CD4-positive, alpha-beta memory T cell (primary cell): Measurements from ENCODE around the gene RPAP3. TPM values are rescaled to one million over a fixed set of nuclear protein-coding genes. Genes with fewer than 3 reads are reported as not detected.

Experiments used
- CTCF ChIA-PET: fragments of 350-600 bp; sonication (Branson Sonifier 250); formaldehyde crosslinking; loops from one replicate; lab custom pipeline; 2021; ENCODE audit warnings: inconsistent platforms; ENCODE audit not compliant: partially characterized antibody; lab: Charles Lee
- POLR2A ChIA-PET: fragments of 350-600 bp; sonication (Branson Sonifier 250); formaldehyde crosslinking; loops from one replicate; lab custom pipeline; 2021; ENCODE audit not compliant: partially characterized antibody; lab: Charles Lee
- DNase-seq, 5 donors: peaks; one replicate each; pipeline versions ENCODE4 v3.0.0 to v3.0.0-alpha.2; 2020 to 2022; ENCODE audit warnings: mixed read lengths in 1 of 5
- H3K27ac ChIP-seq: one replicate; pipeline ENCODE4 v1.7.0; 2013; ENCODE audit warnings: low read depth, low read length
- H3K27me3 ChIP-seq: 2 replicates; pipeline ENCODE4 v1.7.0; 2013; ENCODE audit warnings: mild to moderate bottlenecking, low read length, moderate library complexity; ENCODE audit not compliant: insufficient read depth
- H3K36me3 ChIP-seq: 2 replicates; pipeline ENCODE4 v1.7.0; 2013; ENCODE audit warnings: mild to moderate bottlenecking, low read length, moderate library complexity; ENCODE audit not compliant: insufficient read depth
- H3K4me1 ChIP-seq: 2 replicates; pipeline ENCODE4 v1.7.0; 2013; ENCODE audit warnings: mild to moderate bottlenecking, low read length, moderate library complexity; ENCODE audit not compliant: insufficient read depth
- H3K4me3 ChIP-seq, 2 donors: one replicate each; pipeline ENCODE4 v1.7.0; 2013; ENCODE audit warnings: low read length in 2 of 2, mild to moderate bottlenecking in 1 of 2
- H3K9me3 ChIP-seq, 2 donors: one replicate each; pipeline ENCODE4 v1.7.0; 2013; ENCODE audit warnings: low read length in 2 of 2, control low read depth in 1 of 2; ENCODE audit not compliant: control insufficient read depth in 1 of 2
- H3K27ac Mint-ChIP-seq, 7 donors: one replicate each; pipeline ENCODE4 v1.8.0; 2020 to 2021; ENCODE audit warnings: mixed read lengths in 7 of 7, mild to moderate bottlenecking in 6 of 7, inconsistent platforms in 3 of 7, moderate library complexity in 3 of 7
- H3K27me3 Mint-ChIP-seq, 2 donors: one replicate each; pipeline ENCODE4 v1.8.0; 2020 to 2021; ENCODE audit warnings: mixed read lengths in 2 of 2
- H3K36me3 Mint-ChIP-seq, 2 donors: one replicate each; pipeline ENCODE4 v1.8.0; 2020 to 2021; ENCODE audit warnings: mixed read lengths in 2 of 2, inconsistent platforms in 1 of 2, mild to moderate bottlenecking in 1 of 2
- H3K4me1 Mint-ChIP-seq, 4 donors: one replicate each; pipeline ENCODE4 v1.8.0; 2020 to 2021; ENCODE audit warnings: mixed read lengths in 4 of 4, mild to moderate bottlenecking in 1 of 4
- H3K4me3 Mint-ChIP-seq, 8 donors: one replicate each; pipeline ENCODE4 v1.8.0; 2020 to 2021; ENCODE audit warnings: mixed read lengths in 8 of 8, mild to moderate bottlenecking in 7 of 8, moderate library complexity in 6 of 8, inconsistent platforms in 3 of 8
- H3K9me3 Mint-ChIP-seq, 8 donors: one replicate each; pipeline ENCODE4 v1.8.0; 2020 to 2021; ENCODE audit warnings: mixed read lengths in 8 of 8, mild to moderate bottlenecking in 5 of 8, inconsistent platforms in 3 of 8, moderate library complexity in 1 of 8
- intact Hi-C: fragments of 100-400 bp; cut with micrococcal nuclease; formaldehyde crosslinking; loops from one replicate; pipeline ENCODE4 v1.15.1; 2023
- polyA plus RNA-seq, 2 donors: library from polyadenylated mRNA; unstranded; fragments of 300-500 nt; fragmentation: Illumina TruSeq; gene quantifications; one replicate each; pipeline ENCODE4 v1.2.3, GENCODE V29; 2021
- total RNA-seq, 2 experiments: library from RNA; stranded (reverse); gene quantifications; one replicate each; pipeline ENCODE4 v1.2.3, GENCODE V29; 2021

RPAP3 gene
- total and polyA plus RNA-seq, 4 experiments from 2014 or later = 32.1 to 41.8 (median 37.1) TPM

GRCh38 chr12:47742253-47742825 lies 36.5 kb upstream of the RPAP3 start:
- DNase-seq = peak; percentile 58 to 67 (median 61)
- H3K36me3 Mint-ChIP-seq = no peaks in the 10 kb centered on the region
- H3K4me3 Mint-ChIP-seq = peak overlapping the region in 2 of 8 donors; percentile 24 to 59
- H3K27me3 ChIP-seq = no peaks in the 10 kb centered on the region
- H3K36me3 ChIP-seq = no peaks in the 10 kb centered on the region
- peaks cover 0 to 3% of the 10 kb centered on the region in 2 donors for H3K27me3 Mint-ChIP-seq
- H3K9me3 ChIP-seq = no peaks in the 10 kb centered on the region
- CTCF ChIA-PET = interaction anchor here (0.7 to 13.8 kb wide), 48 partner anchors 8 to 1327 kb away, joined by 3 to 671 read pairs (median 5); partner anchors contain the start of genes AMIGO2, ASB8, ENDOU and HDAC7
- peaks cover 19 to 55% (median 40%) of the 10 kb centered on the region in 4 donors for H3K4me1 Mint-ChIP-seq
- H3K9me3 Mint-ChIP-seq = no peaks in the 10 kb centered on the region
- intact Hi-C loops = loop anchor here (1.0 kb wide), 3 partner anchors 27 to 207 kb away; no protein-coding TSS in a partner anchor
- no peak overlapping the region for H3K4me3 ChIP-seq
- no peak overlapping the region for H3K27ac ChIP-seq
- peaks cover 29% of the 10 kb centered on the region for H3K4me1 ChIP-seq
- H3K27ac Mint-ChIP-seq = peak overlapping the region in 6 of 7 donors; percentile 20 to 72 (median 36)
- POLR2A ChIA-PET = interaction anchor here (0.7 to 4.7 kb wide), 15 partner anchors 9 to 141 kb away, joined by 3 to 29 read pairs (median 5); partner anchors contain the start of genes RPAP3 and SLC48A1

- POLR2A ChIA-PET = interaction anchor here (0.7 to 4.7 kb wide), 15 partner anchors 14 to 142 kb away, joined by 3 to 29 read pairs (median 4); partner anchors contain the start of gene RPAP3
- Mint-ChIP-seq H3K36me3 (no peaks in the 10 kb centered on the region), H3K4me1 (peaks cover 19 to 56% (median 41%) of the 10 kb centered on the region in 4 donors), H3K4me3 (peak overlapping the region in 7 of 8 donors; percentile 29 to 67 (median 54)), H3K9me3 (no peaks in the 10 kb centered on the region), H3K27ac (peak overlapping the region; percentile 29 to 91 (median 74)), H3K27me3 (peaks cover 0 to 2% of the 10 kb centered on the region in 2 donors)
- intact Hi-C loops = no loop called here
- Histone ChIP-seq H3K27ac (no peak overlapping the region), H3K27me3 (no peaks in the 10 kb centered on the region), H3K4me1 (peaks cover 29% of the 10 kb centered on the region), H3K36me3 (no peaks in the 10 kb centered on the region), H3K9me3 (no peaks in the 10 kb centered on the region), H3K4me3 (no peak overlapping the region)
- CTCF ChIA-PET = interaction anchor here (0.8 to 13.8 kb wide), 33 partner anchors 10 to 877 kb away, joined by 3 to 671 read pairs (median 11); partner anchors contain the start of genes AMIGO2, ENDOU, HDAC7 and PCED1B
- peak; percentile 80 to 88 (median 81) for DNase-seq
Measured at GRCh38 chr12:47741340-47741703, 35.5 kb upstream of the RPAP3 start.

DNA sequence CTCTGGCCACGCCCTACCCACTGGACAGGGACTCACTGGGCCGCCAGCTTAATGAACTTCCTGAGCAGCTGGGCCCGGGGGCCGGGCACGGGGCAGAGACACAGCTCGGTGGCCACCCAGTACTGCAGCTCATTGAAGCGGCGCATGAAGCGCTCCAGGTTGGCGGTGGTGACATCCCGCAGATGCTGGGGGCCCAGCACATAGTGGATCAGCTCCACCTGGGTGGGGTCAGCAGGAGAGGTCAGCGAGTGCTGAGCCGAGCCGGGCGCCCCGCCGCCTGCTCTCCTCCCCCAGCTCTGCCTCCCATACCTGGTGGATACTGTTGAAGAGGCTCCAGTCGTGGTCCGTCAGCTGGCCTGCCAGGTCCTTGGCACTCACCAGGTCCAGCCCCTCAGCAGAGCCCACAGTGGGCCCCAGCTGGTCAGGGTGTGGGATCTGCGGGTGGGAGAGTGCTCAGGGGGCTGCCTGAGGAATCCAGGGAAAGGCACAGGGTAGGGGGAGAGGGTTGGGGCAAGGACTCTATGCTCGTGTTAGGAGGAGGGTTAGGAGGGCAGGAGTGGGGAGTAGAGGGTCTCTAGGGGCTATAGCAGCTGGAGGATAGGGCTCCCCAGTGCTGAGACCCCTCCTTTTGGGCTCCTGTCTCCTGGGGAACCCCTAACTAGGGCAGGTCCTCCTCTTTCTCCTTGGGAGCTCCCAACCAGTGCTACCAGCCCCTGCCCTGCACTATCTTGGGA lies 34.9 kb upstream of the RPAP3 start:
- no peak overlapping the region for H3K4me3 ChIP-seq
- H3K27ac ChIP-seq = no peak overlapping the region
- ChIA-PET CTCF (interaction anchor here (0.8 to 13.8 kb wide), 23 partner anchors 9 to 708 kb away, joined by 3 to 671 read pairs (median 17); partner anchors contain the start of genes AMIGO2, ENDOU, HDAC7 and PCED1B), POLR2A (interaction anchor here (0.6 to 4.7 kb wide), 14 partner anchors 15 to 143 kb away, joined by 3 to 29 read pairs (median 4); partner anchors contain the start of gene RPAP3)
- peaks cover 0 to 2% of the 10 kb centered on the region in 2 donors for H3K27me3 Mint-ChIP-seq
- intact Hi-C loops = no loop called here
- H3K27ac Mint-ChIP-seq = peak overlapping the region in 6 of 7 donors; percentile 54 to 91 (median 78)
- no peaks in the 10 kb centered on the region for H3K36me3 ChIP-seq
- peak overlapping the region in 6 of 8 donors; percentile 9 to 67 (median 60) for H3K4me3 Mint-ChIP-seq
- H3K27me3 ChIP-seq = no peaks in the 10 kb centered on the region
- H3K9me3 ChIP-seq = no peaks in the 10 kb centered on the region
- H3K4me1 Mint-ChIP-seq = peaks cover 19 to 56% (median 41%) of the 10 kb centered on the region in 4 donors
- H3K4me1 ChIP-seq = peaks cover 29% of the 10 kb centered on the region
- H3K36me3 Mint-ChIP-seq = no peaks in the 10 kb centered on the region
- H3K9me3 Mint-ChIP-seq = no peaks in the 10 kb centered on the region
- DNase-seq = no peak

GRCh38 chr12:47739979-47740378 lies 34.1 kb upstream of the RPAP3 start:
- Mint-ChIP-seq H3K4me3 (peak overlapping the region in 4 of 8 donors; percentile 18 to 60 (median 52)), H3K36me3 (no peaks in the 10 kb centered on the region), H3K9me3 (no peaks in the 10 kb centered on the region), H3K4me1 (peaks cover 19 to 56% (median 40%) of the 10 kb centered on the region in 4 donors), H3K27me3 (peaks cover 0 to 1% of the 10 kb centered on the region in 2 donors), H3K27ac (peak overlapping the region in 1 of 7 donors; percentile 18)
- CTCF ChIA-PET = interaction anchor here (0.8 to 13.8 kb wide), 8 partner anchors 10 to 707 kb away, joined by 3 to 671 read pairs (median 93); partner anchors contain the start of genes HDAC7, RAPGEF3 and SLC48A1
- POLR2A ChIA-PET = interaction anchor here (0.6 to 4.7 kb wide), 6 partner anchors 19 to 99 kb away, joined by 3 to 29 read pairs (median 12); partner anchors contain the start of gene RAPGEF3
- Histone ChIP-seq H3K4me3 (no peak overlapping the region), H3K4me1 (peaks cover 29% of the 10 kb centered on the region), H3K27ac (no peak overlapping the region), H3K27me3 (no peaks in the 10 kb centered on the region), H3K9me3 (no peaks in the 10 kb centered on the region), H3K36me3 (no peaks in the 10 kb centered on the region)
- DNase-seq = no peak
- intact Hi-C loops = no loop called here

GRCh38 chr12:47739297-47739696 lies 33.5 kb upstream of the RPAP3 start:
- Mint-ChIP-seq H3K4me3 (peak overlapping the region in 1 of 8 donors; percentile 46), H3K27me3 (no peaks in the 10 kb centered on the region), H3K4me1 (peaks cover 19 to 56% (median 37%) of the 10 kb centered on the region in 4 donors), H3K27ac (peak overlapping the region in 4 of 7 donors; percentile 18 to 46 (median 36)), H3K9me3 (no peaks in the 10 kb centered on the region), H3K36me3 (no peaks in the 10 kb centered on the region)
- Histone ChIP-seq H3K27me3 (no peaks in the 10 kb centered on the region), H3K4me1 (peaks cover 29% of the 10 kb centered on the region), H3K4me3 (no peak overlapping the region), H3K9me3 (no peaks in the 10 kb centered on the region), H3K36me3 (no peaks in the 10 kb centered on the region), H3K27ac (no peak overlapping the region)
- intact Hi-C loops = no loop called here
- ChIA-PET POLR2A (interaction anchor here (0.7 kb wide), 1 partner anchor 19 kb away, joined by 3 read pairs; the partner anchor contains the start of gene RAPGEF3), CTCF (interaction anchor here (0.7 to 13.8 kb wide), 4 partner anchors 23 to 390 kb away, joined by 3 to 671 read pairs (median 329); partner anchors contain the start of gene SLC48A1)
- no peak for DNase-seq

DNA sequence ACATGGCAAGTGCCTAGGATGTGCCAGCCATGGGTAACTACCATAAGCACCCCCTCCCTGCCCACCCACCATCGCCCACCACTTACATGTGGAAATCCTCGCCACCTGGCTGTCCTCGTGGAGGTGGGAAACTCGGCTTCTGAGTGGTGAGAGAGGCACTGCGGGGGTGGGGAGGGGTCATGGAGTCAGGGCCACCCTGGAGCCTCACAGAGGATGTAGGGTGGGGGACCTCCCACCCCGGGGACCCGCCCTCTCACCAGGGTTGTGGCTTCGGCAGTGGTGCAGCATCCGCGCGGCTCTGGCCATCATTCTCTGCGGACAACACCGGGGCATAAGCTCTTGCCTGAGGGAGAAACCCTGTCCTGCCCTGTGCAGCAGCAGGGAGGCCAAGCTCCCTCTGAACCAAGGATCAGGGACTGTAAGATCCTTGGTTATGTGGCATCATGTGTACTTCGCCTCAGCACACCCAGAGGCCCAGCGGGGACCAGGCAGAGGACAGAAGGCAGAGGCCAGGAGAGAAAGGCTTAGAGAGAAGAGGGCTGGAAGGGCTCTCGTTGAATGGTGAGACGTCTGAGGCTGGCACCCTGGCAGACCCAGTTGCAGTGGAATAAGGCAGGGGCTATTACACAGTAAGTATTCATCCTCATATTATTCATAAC lies 32.2 kb upstream of the RPAP3 start:
- DNase-seq = no peak
- peaks cover 29% of the 10 kb centered on the region for H3K4me1 ChIP-seq
- POLR2A ChIA-PET = no interaction called here
- Mint-ChIP-seq H3K4me3 (no peak overlapping the region), H3K27me3 (no peaks in the 10 kb centered on the region), H3K4me1 (peaks cover 12 to 46% (median 31%) of the 10 kb centered on the region in 4 donors), H3K36me3 (no peaks in the 10 kb centered on the region), H3K27ac (no peak overlapping the region), H3K9me3 (no peaks in the 10 kb centered on the region)
- intact Hi-C loops = no loop called here
- H3K9me3 ChIP-seq = no peaks in the 10 kb centered on the region
- no peaks in the 10 kb centered on the region for H3K27me3 ChIP-seq
- H3K36me3 ChIP-seq = no peaks in the 10 kb centered on the region
- no peak overlapping the region for H3K27ac ChIP-seq
- CTCF ChIA-PET = interaction anchor here (1.4 to 13.8 kb wide), 4 partner anchors 13 to 97 kb away, joined by 3 to 671 read pairs (median 272); partner anchors contain the start of genes ENDOU and SLC48A1
- H3K4me3 ChIP-seq = no peak overlapping the region
